Measurements from ENCODE around the gene TUBE1.
"Not testable (repeated sequence)": the region's sequence is repeated elsewhere in the genome, so short reads cannot be mapped to it uniquely, and the experiment has no call there.

TUBE1 gene

DNA sequence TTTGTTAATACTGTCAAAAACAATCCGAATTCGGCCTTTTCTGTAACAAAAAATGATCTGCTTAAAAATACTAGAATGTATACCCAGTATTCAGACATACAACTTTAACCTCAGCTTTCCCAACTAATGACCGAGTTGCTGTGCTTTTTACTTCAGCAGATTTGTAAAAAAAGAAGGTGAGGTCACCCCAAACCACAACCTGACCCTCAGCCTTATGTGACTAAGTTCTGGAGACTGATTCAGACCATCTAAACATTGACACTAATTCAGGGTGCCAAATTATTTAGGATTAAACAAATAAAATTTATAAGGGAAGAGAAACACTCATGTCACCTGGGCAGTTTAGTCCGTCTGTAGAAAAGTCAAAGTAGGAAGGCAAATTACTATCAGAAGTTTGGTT, 25.7 kb downstream of the TUBE1 start:
- no peak for DNase-seq

GRCh38 chr6:112058243-112059032, 28.8 kb downstream of the TUBE1 start:
- DNase-seq = no peak

- DNase-seq = no peak
Measured at GRCh38 chr6:112054555-112055190, 32.6 kb downstream of the TUBE1 start.

GRCh38 chr6:112054001-112054400, 33.3 kb downstream of the TUBE1 start, which contains the start of gene CCN6:
Gene CCN6, plus strand, starts transcription at chr6:112054104. Its CDS starts 254 bp downstream, at chr6:112054358.
- no peak for DNase-seq

DNA sequence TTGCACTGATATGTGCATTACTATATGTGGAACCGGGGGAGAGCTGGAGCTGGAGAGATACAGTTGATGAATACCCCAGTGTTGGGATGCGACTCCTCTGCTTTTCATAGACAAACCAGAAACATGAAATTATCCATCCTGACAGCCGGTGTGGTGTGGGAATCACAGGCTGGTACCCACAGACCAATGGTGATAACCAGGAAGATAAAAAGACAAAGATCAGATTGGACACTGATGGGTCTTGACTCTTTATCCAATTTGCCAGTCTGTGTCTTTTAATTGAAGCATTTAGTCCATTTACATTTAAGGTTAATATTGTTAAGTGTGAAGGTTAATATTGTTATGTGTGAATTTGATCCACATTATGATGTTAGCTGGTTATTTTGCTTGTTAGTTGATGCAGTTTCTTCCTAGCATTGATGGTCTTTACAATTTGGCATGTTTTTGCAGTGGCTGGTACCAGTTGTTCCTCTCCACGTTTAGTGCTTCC, 36.0 kb downstream of the TUBE1 start:
- not testable (repeated sequence) for DNase-seq

- no peak for DNase-seq
Measured at GRCh38 chr6:112050429-112050828, 36.9 kb downstream of the TUBE1 start.

GRCh38 chr6:112049996-112050395, 37.3 kb downstream of the TUBE1 start:
- DNase-seq = no peak

- DNase-seq = peak in 1 of 2 donors; percentile 14
Measured at GRCh38 chr6:112049026-112049799, 38.1 kb downstream of the TUBE1 start.

DNA sequence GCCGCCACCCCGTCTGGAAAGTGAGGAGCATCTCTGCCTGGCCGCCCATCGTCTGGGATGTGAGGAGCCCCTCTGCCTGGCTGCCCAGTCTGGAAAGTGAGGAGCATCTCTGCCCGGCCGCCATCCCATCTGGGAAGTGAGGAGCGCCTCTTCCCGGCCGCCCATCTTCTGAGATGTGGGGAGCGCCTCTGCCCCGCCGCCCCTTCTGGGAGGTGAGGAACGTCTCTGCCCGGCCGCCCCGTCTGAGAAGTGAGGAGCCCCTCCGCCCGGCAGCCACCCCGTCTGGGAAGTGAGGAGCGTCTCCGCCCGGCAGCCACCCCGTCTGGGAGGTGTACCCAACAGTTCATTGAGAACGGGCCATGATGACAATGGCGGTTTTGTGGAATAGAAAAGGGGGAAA, 39.8 kb downstream of the TUBE1 start:
- DNase-seq = not testable (repeated sequence)

DNA sequence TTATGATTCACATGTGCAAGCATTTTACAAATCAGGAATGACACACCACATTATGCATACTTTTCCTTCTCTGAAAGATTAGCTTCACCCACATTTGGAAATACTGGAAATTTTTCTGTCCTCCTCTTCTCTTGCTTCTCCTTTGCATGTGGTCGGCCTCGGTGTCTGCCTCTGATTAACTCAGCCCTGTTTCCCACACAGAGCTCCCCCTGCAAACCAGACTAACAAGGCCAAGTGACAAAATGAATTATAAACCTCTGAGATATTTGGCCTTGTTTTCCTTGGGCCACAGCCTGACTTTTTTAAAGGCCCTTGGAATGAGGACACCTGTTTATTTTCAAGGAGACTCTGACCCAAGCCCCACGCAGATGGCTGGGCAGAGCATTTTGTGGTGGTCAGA, 42.4 kb downstream of the TUBE1 start:
- peak in 1 of 2 donors; percentile 11 for DNase-seq

- DNase-seq = no peak
Measured at GRCh38 chr6:112044196-112044595, 43.1 kb downstream of the TUBE1 start.

- peak; percentile 90 to 92 for DNase-seq
Measured at GRCh38 chr6:112043032-112044007, 44.0 kb downstream of the TUBE1 start.

DNA sequence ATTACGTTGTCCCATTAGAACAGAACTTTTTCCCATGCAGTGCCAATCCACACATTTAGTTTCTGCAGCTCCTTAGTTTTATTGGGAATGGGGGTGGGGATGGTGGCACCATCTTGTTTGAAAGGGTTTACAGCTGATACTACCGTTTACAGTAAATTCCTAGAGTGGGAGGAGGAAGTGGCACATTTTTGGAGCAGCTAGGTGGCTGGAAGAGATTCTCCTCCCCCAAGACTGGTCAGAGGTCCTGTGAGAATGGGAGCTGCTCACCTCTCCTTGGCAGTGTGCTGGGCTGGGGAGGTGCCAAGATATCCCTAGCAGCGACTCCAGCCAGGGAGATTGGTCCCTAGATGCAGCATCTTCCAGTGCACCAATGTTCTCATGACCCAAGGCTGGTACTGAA, 45.7 kb downstream of the TUBE1 start:
- DNase-seq = no peak

DNA sequence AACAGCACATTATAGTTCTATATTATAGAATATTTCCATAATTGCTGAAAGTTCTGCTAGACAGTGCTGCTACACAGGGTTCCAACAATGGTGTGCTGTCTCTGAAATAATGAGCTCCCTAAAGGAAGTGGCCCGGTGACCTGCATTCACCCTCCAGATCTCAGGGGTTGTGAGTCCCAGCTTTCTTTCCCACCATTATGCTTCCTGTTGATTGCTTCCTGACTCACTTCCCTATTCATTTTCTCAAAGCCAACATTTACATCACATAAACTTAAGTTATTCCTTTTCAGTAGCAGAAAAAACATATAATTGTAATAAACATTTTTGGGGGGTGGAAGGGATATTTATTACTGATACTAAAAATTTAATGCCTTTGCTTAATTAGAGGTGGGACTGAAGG, 46.3 kb downstream of the TUBE1 start:
- peak; percentile 11 to 23 for DNase-seq

- DNase-seq = no peak
Measured at GRCh38 chr6:112039431-112039770, 47.9 kb downstream of the TUBE1 start.

GRCh38 chr6:112038756-112039430, 48.4 kb downstream of the TUBE1 start:
- no peak for DNase-seq

- DNase-seq = no peak
Measured at GRCh38 chr6:112038268-112038667, 49.0 kb downstream of the TUBE1 start.

DNA sequence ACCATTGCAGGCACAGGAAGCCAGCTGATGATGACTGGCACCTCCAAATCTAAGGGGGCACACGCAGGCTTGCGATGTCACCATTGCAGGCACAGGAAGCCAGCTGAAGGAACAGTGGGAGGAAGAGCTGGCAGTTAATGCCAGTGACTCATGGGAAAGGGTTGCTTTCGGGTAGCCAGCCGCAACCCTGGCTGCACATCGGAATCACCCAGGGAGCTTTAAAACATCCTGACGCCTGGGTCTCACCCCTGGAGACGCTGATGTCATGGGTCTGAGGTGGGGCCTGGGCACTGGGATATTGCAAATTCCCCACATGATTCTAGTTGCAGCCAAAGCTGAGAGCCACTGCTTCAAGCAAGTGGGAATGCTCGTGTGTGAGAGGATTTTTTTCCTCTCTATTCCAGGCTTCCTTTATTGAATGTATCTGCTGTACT, 49.5 kb downstream of the TUBE1 start:
- peak; percentile 64 to 75 for DNase-seq

DNA sequence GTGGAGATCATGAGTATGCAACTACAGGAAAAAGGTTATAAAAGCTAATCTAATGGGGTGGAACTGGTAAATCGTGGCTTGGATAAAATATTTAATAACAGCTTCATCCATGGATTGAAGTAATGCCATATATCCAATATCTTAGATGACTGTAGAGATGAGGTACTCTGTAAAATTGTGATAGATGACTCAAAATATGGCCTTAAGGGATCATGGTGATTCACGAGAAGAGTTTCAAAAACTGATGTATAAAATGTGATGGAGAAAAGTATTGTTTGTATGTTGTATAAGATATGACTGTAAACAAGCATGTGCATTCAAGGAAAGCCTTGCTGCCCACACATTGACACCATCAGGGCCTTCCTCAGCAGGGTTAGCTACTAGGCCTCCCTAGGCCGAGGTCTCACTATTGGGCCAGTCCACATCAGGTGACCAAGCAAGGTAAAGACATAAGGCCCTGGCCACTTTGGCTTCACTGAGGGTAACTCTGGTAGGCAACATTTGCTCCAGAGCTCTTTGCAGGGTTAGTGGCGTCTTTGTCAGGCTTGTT, 51.1 kb downstream of the TUBE1 start:
- no peak for DNase-seq

DNA sequence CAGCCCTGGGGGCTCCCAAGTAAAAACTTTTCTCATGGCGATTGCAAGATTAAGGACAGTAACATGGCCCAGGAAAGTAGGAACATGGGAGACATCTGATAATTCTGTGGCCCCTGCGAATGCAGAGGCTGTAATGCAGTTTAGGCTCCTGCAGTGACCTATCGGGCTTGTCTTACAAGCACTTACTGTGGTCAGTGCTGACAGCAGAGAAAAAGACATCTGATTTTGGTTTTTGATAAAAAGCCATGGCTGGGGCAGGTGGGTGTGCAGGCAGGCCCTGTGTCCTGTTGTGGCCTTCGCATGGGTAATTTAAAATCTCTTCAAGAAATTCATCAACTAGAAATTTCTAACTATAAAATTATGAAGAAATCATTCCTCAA, 52.7 kb downstream of the TUBE1 start:
- no peak for DNase-seq

All from inflammatory macrophage (primary cell).